ENCODE measurements around the gene CDCA8. TPM values are rescaled to one million over a fixed set of nuclear protein-coding genes. Genes with fewer than 3 reads are reported as not detected.

Gene CDCA8
- total and polyA plus RNA-seq, 4 donors = 0.80 to 2.2 (median 1.6) TPM

DNA sequence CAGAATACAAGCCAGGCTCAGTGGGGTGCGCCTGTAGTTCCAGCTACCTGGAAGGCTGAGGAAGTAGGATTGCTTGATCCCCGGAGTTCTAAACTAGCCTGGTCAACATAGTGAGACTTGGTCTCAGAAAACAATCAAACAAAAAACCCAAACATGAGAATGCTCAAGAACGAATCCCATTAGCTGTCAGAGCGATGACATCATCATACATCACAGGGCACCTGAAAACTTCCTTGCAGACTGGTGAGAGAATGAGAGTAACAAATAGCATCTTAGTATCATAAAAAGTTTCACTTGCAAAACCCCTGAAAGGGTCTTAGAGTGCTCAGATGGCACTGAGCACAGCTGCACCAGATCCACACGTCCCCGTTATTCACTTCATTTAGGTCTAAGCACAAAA is 21.1 kb upstream of the CDCA8 start:
- H3K9ac ChIP-seq (ENCODE audit: insufficient read depth in 1 of 2, low read length in 2 of 2) = no peak overlapping the region
- peaks cover 0 to 3% (median 0%) of the 10 kb centered on the region in 5 donors for H3K4me1 ChIP-seq (ENCODE audit: control insufficient read depth in 5 of 5, insufficient read depth in 5 of 5, low read length in 5 of 5)
- peaks cover 0 to 21% (median 2%) of the 10 kb centered on the region in 3 donors for H3K27me3 ChIP-seq (ENCODE audit: control insufficient read depth in 3 of 3, insufficient read depth in 3 of 3, low read length in 2 of 3)
- DNase-seq = no peak
- TF ChIP-seq, protein P1, sequence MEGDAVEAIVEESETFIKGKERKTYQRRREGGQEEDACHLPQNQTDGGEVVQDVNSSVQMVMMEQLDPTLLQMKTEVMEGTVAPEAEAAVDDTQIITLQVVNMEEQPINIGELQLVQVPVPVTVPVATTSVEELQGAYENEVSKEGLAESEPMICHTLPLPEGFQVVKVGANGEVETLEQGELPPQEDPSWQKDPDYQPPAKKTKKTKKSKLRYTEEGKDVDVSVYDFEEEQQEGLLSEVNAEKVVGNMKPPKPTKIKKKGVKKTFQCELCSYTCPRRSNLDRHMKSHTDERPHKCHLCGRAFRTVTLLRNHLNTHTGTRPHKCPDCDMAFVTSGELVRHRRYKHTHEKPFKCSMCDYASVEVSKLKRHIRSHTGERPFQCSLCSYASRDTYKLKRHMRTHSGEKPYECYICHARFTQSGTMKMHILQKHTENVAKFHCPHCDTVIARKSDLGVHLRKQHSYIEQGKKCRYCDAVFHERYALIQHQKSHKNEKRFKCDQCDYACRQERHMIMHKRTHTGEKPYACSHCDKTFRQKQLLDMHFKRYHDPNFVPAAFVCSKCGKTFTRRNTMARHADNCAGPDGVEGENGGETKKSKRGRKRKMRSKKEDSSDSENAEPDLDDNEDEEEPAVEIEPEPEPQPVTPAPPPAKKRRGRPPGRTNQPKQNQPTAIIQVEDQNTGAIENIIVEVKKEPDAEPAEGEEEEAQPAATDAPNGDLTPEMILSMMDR (IDR thresholded peaks at IDR 0.05; ENCODE audit: control extremely low read depth, extremely low read depth) = no peak
- peaks cover 0 to 2% (median 0%) of the 10 kb centered on the region in 4 donors for H3K9me3 ChIP-seq (ENCODE audit: control insufficient read depth in 4 of 4, insufficient read depth in 3 of 4, low read length in 3 of 4)
- ATAC-seq (ENCODE audit: insufficient read depth, low FRiP score) = no peak
- H3K36me3 ChIP-seq (ENCODE audit: control insufficient read depth in 4 of 4, insufficient read depth in 4 of 4, low read length in 4 of 4) = no peaks in the 10 kb centered on the region
- WGBS, 2 donors = 72 to 85% methylated on average over 6 of the region's 6 CpGs
- H3K4me3 ChIP-seq = no peak overlapping the region
- H3K27ac ChIP-seq (ENCODE audit: low read depth in 1 of 2, low read length in 1 of 2) = no peak overlapping the region

GRCh38 chr1:37672136-37672870 is 20.0 kb upstream of the CDCA8 start:
- TF ChIP-seq, protein P1 (IDR thresholded peaks at IDR 0.05; ENCODE audit: control extremely low read depth, extremely low read depth) = no peak
- DNase-seq (no peak), ATAC-seq (ENCODE audit: insufficient read depth, low FRiP score) (no peak)
- 77 to 81% methylated on average over 9 of the region's 9 CpGs for WGBS, 2 donors
- peaks cover 0 to 2% (median 0%) of the 10 kb centered on the region in 4 donors for H3K9me3 ChIP-seq (ENCODE audit: control insufficient read depth in 4 of 4, insufficient read depth in 3 of 4, low read length in 3 of 4)
- no peak overlapping the region for H3K9ac ChIP-seq (ENCODE audit: insufficient read depth in 1 of 2, low read length in 2 of 2)
- H3K4me1 ChIP-seq (ENCODE audit: control insufficient read depth in 5 of 5, insufficient read depth in 5 of 5, low read length in 5 of 5) = peaks cover 0 to 3% (median 0%) of the 10 kb centered on the region in 5 donors
- no peak overlapping the region for H3K4me3 ChIP-seq
- no peak overlapping the region for H3K27ac ChIP-seq (ENCODE audit: low read depth in 1 of 2, low read length in 1 of 2)
- H3K27me3 ChIP-seq (ENCODE audit: control insufficient read depth in 3 of 3, insufficient read depth in 3 of 3, low read length in 2 of 3) = peaks cover 0 to 23% (median 2%) of the 10 kb centered on the region in 3 donors
- no peaks in the 10 kb centered on the region for H3K36me3 ChIP-seq (ENCODE audit: control insufficient read depth in 4 of 4, insufficient read depth in 4 of 4, low read length in 4 of 4)

GRCh38 chr1:37673920-37674319 is 18.4 kb upstream of the CDCA8 start:
- DNase-seq (no peak), ATAC-seq (ENCODE audit: insufficient read depth, low FRiP score) (no peak)
- Histone ChIP-seq H3K9me3 (ENCODE audit: control insufficient read depth in 4 of 4, insufficient read depth in 3 of 4, low read length in 3 of 4) (peaks cover 0 to 2% (median 0%) of the 10 kb centered on the region in 4 donors), H3K36me3 (ENCODE audit: control insufficient read depth in 4 of 4, insufficient read depth in 4 of 4, low read length in 4 of 4) (no peaks in the 10 kb centered on the region), H3K27ac (ENCODE audit: low read depth in 1 of 2, low read length in 1 of 2) (no peak overlapping the region), H3K27me3 (ENCODE audit: control insufficient read depth in 3 of 3, insufficient read depth in 3 of 3, low read length in 2 of 3) (peaks cover 0 to 16% (median 2%) of the 10 kb centered on the region in 3 donors), H3K4me1 (ENCODE audit: control insufficient read depth in 5 of 5, insufficient read depth in 5 of 5, low read length in 5 of 5) (peaks cover 0 to 3% (median 0%) of the 10 kb centered on the region in 5 donors), H3K4me3 (no peak overlapping the region), H3K9ac (ENCODE audit: insufficient read depth in 1 of 2, low read length in 2 of 2) (no peak overlapping the region)
- 47 to 63% methylated on average over 10 of the region's 10 CpGs for WGBS, 2 donors
- TF ChIP-seq, protein P1 (IDR thresholded peaks at IDR 0.05; ENCODE audit: control extremely low read depth, extremely low read depth) = no peak
